B cell (primary cell): Measurements from ENCODE around the gene CNTN4. TPM values are rescaled to one million over a fixed set of nuclear protein-coding genes. Genes with fewer than 3 reads are reported as not detected.

Source experiments
- ATAC-seq: fragments of 200-7000 bp; cut with Tn5 transposase; one replicate; pipeline ENCODE4 v1.10.0; 2021; ENCODE audit warnings: low read depth, mild to moderate bottlenecking, moderate number of reproducible peaks, moderate library complexity
- CTCF ChIA-PET: fragments of 350-600 bp; sonication (Branson Sonifier 250); formaldehyde crosslinking; loops from one replicate; lab custom pipeline; 2021; ENCODE audit warnings: antibody characterized with exemption, inconsistent platforms; lab: Charles Lee
- POLR2A ChIA-PET: fragments of 350-600 bp; sonication (Branson Sonifier 250); formaldehyde crosslinking; loops from one replicate; lab custom pipeline; 2021; ENCODE audit warnings: antibody characterized with exemption; lab: Charles Lee
- DNase-seq: peaks from one replicate; pipeline ENCODE4 v3.0.0; 2013
- H2AFZ ChIP-seq: 2 replicates; pipeline ENCODE4 v1.6.1; 2012; ENCODE audit warnings: mild to moderate bottlenecking, low read depth, low read length; ENCODE audit not compliant: insufficient read depth, poor library complexity, severe bottlenecking
- H3K27ac ChIP-seq, 2 donors: 1 replicate in 1 of 2; 2 replicates in 1 of 2; pipeline ENCODE4 v1.5.1; 2012 to 2013; ENCODE audit warnings: low read length in 2 of 2, mild to moderate bottlenecking in 2 of 2, moderate library complexity in 1 of 2
- H3K27me3 ChIP-seq, 4 experiments: fragments of 200-600 bp in 1 of 4; sonication (generic) in 1 of 4; replicated peaks in 1 of 4; 1 replicate in 2 of 4; 2 replicates in 2 of 4; pipeline versions ENCODE4 v1.6.1 to v1.7.0; 2013 to 2016; ENCODE audit warnings: low read length in 3 of 4, mild to moderate bottlenecking in 2 of 4, mixed read lengths in 1 of 4, moderate library complexity in 1 of 4; ENCODE audit not compliant: insufficient read depth in 4 of 4, control insufficient read depth in 3 of 4; ENCODE audit errors: control extremely low read depth in 1 of 4
- H3K36me3 ChIP-seq, 2 experiments: replicated peaks in 1 of 2; 1 replicate in 1 of 2; 2 replicates in 1 of 2; pipeline versions ENCODE4 v1.6.1 to v1.7.1; 2013; ENCODE audit warnings: low read length in 1 of 2; ENCODE audit not compliant: insufficient read depth in 2 of 2, control insufficient read depth in 1 of 2; ENCODE audit errors: control extremely low read depth in 1 of 2, extremely low read depth in 1 of 2
- H3K4me1 ChIP-seq, 2 donors: fragments of 200-600 bp in 1 of 2; sonication (generic) in 1 of 2; 1 replicate in 1 of 2; 2 replicates in 1 of 2; pipeline versions ENCODE4 v1.5.1 to v1.6.1; 2013 to 2017; ENCODE audit warnings: low read length in 2 of 2; ENCODE audit not compliant: control insufficient read depth in 2 of 2, insufficient read depth in 2 of 2
- H3K4me2 ChIP-seq: replicated peaks from 2 replicates; pipeline ENCODE3; 2012; ENCODE audit warnings: mild to moderate bottlenecking, low read depth, low read length; ENCODE audit not compliant: poor library complexity, severe bottlenecking
- H3K4me3 ChIP-seq, 5 experiments: fragments of 200-600 bp in 1 of 5; sonication (generic) in 1 of 5; 1 replicate in 3 of 5; 2 replicates in 2 of 5; pipeline versions ENCODE4 v1.5.1 to v1.7.0; 2011 to 2016; ENCODE audit warnings: low read length in 4 of 5, mild to moderate bottlenecking in 4 of 5, low read depth in 2 of 5, control low read depth in 1 of 5, moderate library complexity in 1 of 5; ENCODE audit not compliant: insufficient read depth in 1 of 5; ENCODE audit errors: control extremely low read depth in 1 of 5, extremely low read depth in 1 of 5
- H3K79me2 ChIP-seq: fragments of 200-600 bp; sonication (generic); one replicate; pipeline ENCODE4 v1.6.0; 2016; ENCODE audit warnings: low read length; ENCODE audit not compliant: control insufficient read depth, insufficient read depth
- H3K9ac ChIP-seq: fragments of 200-600 bp; sonication (generic); 2 replicates; pipeline ENCODE4 v1.6.1; 2017; ENCODE audit warnings: mild to moderate bottlenecking, low read length, moderate library complexity
- H3K9me3 ChIP-seq, 3 donors: one replicate each; pipeline versions ENCODE4 v1.6.1 to v1.7.1; 2013; ENCODE audit warnings: low read length in 2 of 3; ENCODE audit not compliant: control insufficient read depth in 2 of 3, insufficient read depth in 1 of 3; ENCODE audit errors: control extremely low read depth in 1 of 3
- H4K20me1 ChIP-seq: 2 replicates; pipeline ENCODE4 v1.6.0; 2012; ENCODE audit warnings: mild to moderate bottlenecking, low read length; ENCODE audit not compliant: insufficient read depth, control insufficient read depth, poor library complexity, severe bottlenecking
- H3K27ac Mint-ChIP-seq: one replicate; pipeline ENCODE4 v1.8.0; 2021; ENCODE audit warnings: mixed read lengths
- H3K27me3 Mint-ChIP-seq: one replicate; pipeline ENCODE4 v1.8.0; 2021; ENCODE audit warnings: mixed read lengths
- H3K4me1 Mint-ChIP-seq: one replicate; pipeline ENCODE4 v1.8.0; 2021; ENCODE audit warnings: mixed read lengths
- H3K4me3 Mint-ChIP-seq: one replicate; pipeline ENCODE4 v1.8.0; 2021; ENCODE audit warnings: mixed read lengths
- H3K9me3 Mint-ChIP-seq: one replicate; pipeline ENCODE4 v1.8.0; 2022; ENCODE audit warnings: mixed read lengths; ENCODE audit not compliant: insufficient read depth
- CTCF ChIP-seq: fragments of 200-600 bp; IDR thresholded peaks from one replicate; pipeline ENCODE4 v1.8.0; 2022; ENCODE audit warnings: antibody characterized with exemption, mild to moderate bottlenecking
- EZH2 ChIP-seq: IDR thresholded peaks from 2 replicates; pipeline ENCODE4 v1.6.1; 2012; ENCODE audit warnings: borderline replicate concordance, low read depth, mild to moderate bottlenecking, moderate library complexity, low read length; ENCODE audit not compliant: insufficient read depth, poor library complexity, severe bottlenecking
- WGBS: methylation state at CpG from one replicate; pipeline ENCODE4 v1.1.5; 2013; ENCODE audit warnings: missing lambda C conversion rate; ENCODE audit not compliant: insufficient coverage; 5-methylcytosine and 5-hydroxymethylcytosine counted together
- intact Hi-C: fragments of 100-400 bp; cut with micrococcal nuclease; formaldehyde crosslinking; loops from one replicate; pipeline ENCODE4 v1.10.0; 2022
- polyA plus RNA-seq: library from polyadenylated mRNA; depleted of rRNA; stranded (reverse); fragments of >200 nt; gene quantifications from 2 replicates; pipeline ENCODE4 v1.2.3, GENCODE V29; 2012
- total RNA-seq, 2 donors: library from RNA; stranded (reverse); fragments of 120-200 nt in 1 of 2; gene quantifications; 1 replicate in 1 of 2; 2 replicates in 1 of 2; pipeline versions ENCODE4 v1.2.3 to v1.2.4, GENCODE V29; 2013 to 2022

The CNTN4 gene
- total and polyA plus RNA-seq, 2 donors (not counting 1 experiment from before 2014, with no cell fraction given) = 0.05 TPM; not detected in 1

GRCh38 chr3:2458816-2459215 is 360.1 kb downstream of the CNTN4 start:
- POLR2A ChIA-PET = no interaction called here
- Histone ChIP-seq H4K20me1 (no peaks in the 10 kb centered on the region), H3K9me3 (peaks cover 0 to 1% (median 0%) of the 10 kb centered on the region in 3 donors), H3K36me3 (no peaks in the 10 kb centered on the region), H3K9ac (no peak overlapping the region), H3K27ac (no peak overlapping the region), H3K4me1 (no peaks in the 10 kb centered on the region), H3K4me3 (no peak overlapping the region), H2AFZ (no peak overlapping the region), H3K4me2 (no peak overlapping the region), H3K27me3 (no peaks in the 10 kb centered on the region), H3K79me2 (no peaks in the 10 kb centered on the region)
- Mint-ChIP-seq H3K9me3 (no peaks in the 10 kb centered on the region), H3K4me1 (no peaks in the 10 kb centered on the region), H3K27me3 (no peaks in the 10 kb centered on the region), H3K4me3 (no peak overlapping the region), H3K27ac (no peak overlapping the region)
- ATAC-seq (no peak), DNase-seq (no peak)
- CTCF ChIA-PET = no interaction called here
- intact Hi-C loops = no loop called here
- no CpG with 5 or more reads among the region's 2 CpGs for WGBS
- TF ChIP-seq CTCF = no peak
- TF ChIP-seq EZH2 = no peak

- DNase-seq (no peak), ATAC-seq (no peak)
- Histone ChIP-seq H2AFZ (no peak overlapping the region), H3K9ac (no peak overlapping the region), H3K4me1 (no peaks in the 10 kb centered on the region), H3K9me3 (no peaks in the 10 kb centered on the region), H3K79me2 (no peaks in the 10 kb centered on the region), H3K4me3 (no peak overlapping the region), H3K27me3 (no peaks in the 10 kb centered on the region), H3K4me2 (no peak overlapping the region), H4K20me1 (no peaks in the 10 kb centered on the region), H3K36me3 (no peaks in the 10 kb centered on the region), H3K27ac (no peak overlapping the region)
- no peaks in the 10 kb centered on the region for H3K9me3 Mint-ChIP-seq
- H3K27me3 Mint-ChIP-seq = no peaks in the 10 kb centered on the region
- ChIA-PET POLR2A (no interaction called here), CTCF (no interaction called here)
- H3K4me1 Mint-ChIP-seq = no peaks in the 10 kb centered on the region
- intact Hi-C loops = no loop called here
- no peak overlapping the region for H3K27ac Mint-ChIP-seq
- no peak overlapping the region for H3K4me3 Mint-ChIP-seq
- no CpG with 5 or more reads among the region's 1 CpG for WGBS
- TF ChIP-seq EZH2 (no peak), CTCF (no peak)
Observed at GRCh38 chr3:2465842-2466241, 367.2 kb downstream of the CNTN4 start.
